Vagina (tissue), 2 donors: ENCODE results near the gene BCAS3. TPM values are rescaled to one million over a fixed set of nuclear protein-coding genes. Genes with fewer than 3 reads are reported as not detected.
"Not testable (repeated sequence)": the region's sequence is repeated elsewhere in the genome, so short reads cannot be mapped to it uniquely, and the experiment has no call there.

Experiments
- DNase-seq, 2 donors: peaks; one replicate each; pipeline ENCODE4 v3.0.0-alpha.2; 2017; ENCODE audit errors: extremely low spot score in 2 of 2
- H3K27ac ChIP-seq: fragments of 200-600 bp; sonication (generic); one replicate; pipeline ENCODE4 v1.5.1; 2019
- H3K27me3 ChIP-seq: fragments of 200-600 bp; sonication (generic); one replicate; pipeline ENCODE4 v1.5.1; 2019
- H3K36me3 ChIP-seq, 2 donors: fragments of 200-600 bp; sonication (generic); one replicate each; pipeline ENCODE4 v1.5.1; 2017 to 2019
- H3K4me1 ChIP-seq: fragments of 200-600 bp; sonication (generic); one replicate; pipeline ENCODE4 v1.5.1; 2019
- H3K4me3 ChIP-seq, 2 donors: fragments of 200-600 bp; sonication (generic); 1 replicate in 1 of 2; 2 replicates in 1 of 2; pipeline ENCODE4 v1.5.1; 2016 to 2019
- H3K9me3 ChIP-seq: fragments of 200-600 bp; sonication (generic); one replicate; pipeline ENCODE4 v1.5.1; 2019
- POLR2A ChIP-seq, 2 donors: fragments of 450-650 bp; IDR thresholded peaks; one replicate each; pipeline ENCODE4 v1.6.1; 2017; ENCODE audit warnings: antibody characterized with exemption in 2 of 2, mild to moderate bottlenecking in 2 of 2, moderate library complexity in 2 of 2
- POLR2AphosphoS5 ChIP-seq, 2 donors: sonication (generic); formaldehyde crosslinking; IDR thresholded peaks; one replicate each; pipeline ENCODE4 v1.9.0; 2017; ENCODE audit warnings: antibody characterized with exemption in 2 of 2, mild to moderate bottlenecking in 2 of 2, low read depth in 1 of 2; ENCODE audit not compliant: insufficient read depth in 1 of 2
- intact Hi-C: fragments of 100-400 bp; cut with DNase I; formaldehyde crosslinking; loops from one replicate; pipeline ENCODE4 v1.15.1; 2023
- total RNA-seq: library from RNA; depleted of rRNA; stranded (reverse); fragments of >200 nt; gene quantifications from one replicate; pipeline ENCODE4 v1.2.3, GENCODE V29; 2016
- TF ChIP-seq, protein P1 (sequence below), 3 experiments: fragments of 450-650 bp in 2 of 3; fragments of 200-600 bp in 1 of 3; sonication (generic) in 1 of 3; IDR thresholded peaks; one replicate each; pipeline ENCODE4 v1.5.1; 2017 to 2019; ENCODE audit warnings: antibody characterized with exemption in 3 of 3, mild to moderate bottlenecking in 2 of 3, moderate library complexity in 2 of 3

The BCAS3 gene
- total RNA-seq, 1 donor from 2014 or later: 33.1 TPM

DNA sequence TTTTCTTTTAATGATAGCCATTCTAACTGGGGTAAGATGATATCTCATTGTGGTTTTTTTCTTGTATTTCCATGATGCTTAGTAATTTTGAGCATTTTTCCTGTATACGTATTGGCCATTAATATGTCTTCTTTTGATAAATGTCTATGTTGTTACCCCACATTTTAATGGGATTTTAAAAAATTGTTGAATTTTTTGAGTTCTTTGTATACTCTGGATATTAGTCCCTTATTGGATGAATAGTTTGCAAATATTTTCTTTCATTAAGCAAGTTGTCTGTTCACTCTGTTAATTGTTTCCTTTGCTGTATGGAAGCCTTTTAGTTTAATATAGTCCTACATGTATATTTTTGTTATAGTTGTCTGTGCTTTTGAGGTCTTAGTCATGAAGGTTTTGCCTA lies 79.8 kb downstream of the BCAS3 start:
- intact Hi-C loops: no loop called here
- no peak for DNase-seq
- H3K36me3 ChIP-seq: peaks cover 0 to 10% of the 10 kb centered on the region in 2 donors

DNA sequence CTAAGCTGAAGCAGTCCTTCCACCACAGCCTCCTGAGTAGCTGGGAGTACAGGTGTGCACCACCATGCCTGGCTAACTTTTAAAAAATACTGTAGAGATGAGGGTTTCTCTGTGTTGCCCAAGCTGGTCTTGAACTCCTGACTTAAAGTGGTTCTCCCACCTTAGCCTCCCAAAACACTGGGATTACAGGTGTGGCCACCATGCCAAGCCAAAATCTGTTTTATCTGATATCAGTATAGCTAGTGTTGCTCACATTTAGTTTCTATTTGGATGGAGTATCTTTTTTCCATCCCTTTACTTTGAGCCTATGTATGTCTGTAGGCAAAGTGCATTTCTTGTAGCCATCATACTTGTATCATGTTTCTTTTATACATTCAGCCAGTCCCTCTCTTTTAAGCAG lies 82.1 kb downstream of the BCAS3 start:
- DNase-seq: no peak
- no peak overlapping the region for H3K4me3 ChIP-seq
- intact Hi-C loops: no loop called here
- no peak overlapping the region for H3K27ac ChIP-seq
- H3K9me3 ChIP-seq: peaks cover 12% of the 10 kb centered on the region
- no peaks in the 10 kb centered on the region for H3K4me1 ChIP-seq
- TF ChIP-seq, protein P1, sequence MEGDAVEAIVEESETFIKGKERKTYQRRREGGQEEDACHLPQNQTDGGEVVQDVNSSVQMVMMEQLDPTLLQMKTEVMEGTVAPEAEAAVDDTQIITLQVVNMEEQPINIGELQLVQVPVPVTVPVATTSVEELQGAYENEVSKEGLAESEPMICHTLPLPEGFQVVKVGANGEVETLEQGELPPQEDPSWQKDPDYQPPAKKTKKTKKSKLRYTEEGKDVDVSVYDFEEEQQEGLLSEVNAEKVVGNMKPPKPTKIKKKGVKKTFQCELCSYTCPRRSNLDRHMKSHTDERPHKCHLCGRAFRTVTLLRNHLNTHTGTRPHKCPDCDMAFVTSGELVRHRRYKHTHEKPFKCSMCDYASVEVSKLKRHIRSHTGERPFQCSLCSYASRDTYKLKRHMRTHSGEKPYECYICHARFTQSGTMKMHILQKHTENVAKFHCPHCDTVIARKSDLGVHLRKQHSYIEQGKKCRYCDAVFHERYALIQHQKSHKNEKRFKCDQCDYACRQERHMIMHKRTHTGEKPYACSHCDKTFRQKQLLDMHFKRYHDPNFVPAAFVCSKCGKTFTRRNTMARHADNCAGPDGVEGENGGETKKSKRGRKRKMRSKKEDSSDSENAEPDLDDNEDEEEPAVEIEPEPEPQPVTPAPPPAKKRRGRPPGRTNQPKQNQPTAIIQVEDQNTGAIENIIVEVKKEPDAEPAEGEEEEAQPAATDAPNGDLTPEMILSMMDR (IDR thresholded peaks at IDR 0.05): no peak
- TF ChIP-seq POLR2AphosphoS5 (IDR thresholded peaks at IDR 0.05; ENCODE audit: insufficient read depth in 1 of 2, low read depth in 1 of 2) (no peak), POLR2A (IDR thresholded peaks at IDR 0.05) (no peak)
- H3K36me3 ChIP-seq: peaks cover 0 to 10% of the 10 kb centered on the region in 2 donors
- H3K27me3 ChIP-seq: no peaks in the 10 kb centered on the region

More for the DNA sequence above, 79.8 kb downstream of the BCAS3 start:
- Histone ChIP-seq H3K27me3 (no peaks in the 10 kb centered on the region), H3K9me3 (peaks cover 12% of the 10 kb centered on the region), H3K4me3 (no peak overlapping the region), H3K27ac (no peak overlapping the region), H3K4me1 (no peaks in the 10 kb centered on the region)
- TF ChIP-seq, protein P1 (IDR thresholded peaks at IDR 0.05): no peak
- TF ChIP-seq POLR2A (IDR thresholded peaks at IDR 0.05) (no peak), POLR2AphosphoS5 (IDR thresholded peaks at IDR 0.05; ENCODE audit: insufficient read depth in 1 of 2, low read depth in 1 of 2) (no peak)

DNA sequence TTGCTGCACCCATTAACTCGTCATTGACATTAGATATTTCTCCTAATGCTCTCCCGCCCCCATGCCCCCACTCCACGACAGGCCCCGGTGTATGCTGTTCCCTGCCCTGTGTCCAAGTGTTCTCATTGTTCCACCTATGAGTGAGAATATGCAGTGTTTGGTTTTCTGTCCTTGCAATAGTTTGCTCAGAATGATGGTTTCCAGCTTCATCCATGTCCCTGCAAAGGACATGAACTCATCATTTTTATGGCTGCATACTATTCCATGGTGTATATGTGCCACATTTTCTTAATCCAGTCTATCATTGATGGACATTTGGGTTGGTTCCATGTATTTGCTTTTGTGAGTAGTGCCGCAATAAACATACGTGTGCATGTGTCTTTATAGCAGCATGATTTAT lies 83.7 kb downstream of the BCAS3 start:
- H3K9me3 ChIP-seq: peaks cover 12% of the 10 kb centered on the region
- DNase-seq, H3K4me3 ChIP-seq, H3K27ac ChIP-seq, H3K27me3 ChIP-seq, intact Hi-C loops, H3K4me1 ChIP-seq, H3K36me3 ChIP-seq: not testable (repeated sequence)

DNA sequence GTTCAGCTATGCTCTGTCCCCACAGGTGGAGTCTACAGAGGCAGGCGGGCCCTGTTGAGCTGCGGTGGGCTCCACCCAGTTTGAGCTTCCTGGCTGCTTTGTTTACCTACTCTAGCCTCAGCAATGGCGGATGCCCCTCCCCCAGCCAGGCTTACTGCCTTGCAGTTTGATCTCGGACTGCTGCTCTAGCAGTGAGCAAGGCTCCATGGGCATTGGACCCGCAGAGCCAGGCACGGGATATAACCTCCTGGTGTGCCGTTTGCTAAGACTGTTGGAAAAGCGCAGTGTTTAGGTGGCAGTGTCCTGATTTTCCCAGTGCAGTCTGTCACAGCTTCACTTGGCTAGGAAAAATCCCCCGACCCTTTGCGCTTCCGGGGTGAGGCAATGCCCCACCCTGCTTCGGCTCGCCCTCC lies 89.1 kb downstream of the BCAS3 start:
- no peak for DNase-seq
- Histone ChIP-seq H3K27me3 (no peaks in the 10 kb centered on the region), H3K4me1 (no peaks in the 10 kb centered on the region), H3K36me3 (no peaks in the 10 kb centered on the region), H3K9me3 (no peaks in the 10 kb centered on the region), H3K27ac (no peak overlapping the region), H3K4me3 (no peak overlapping the region)
- TF ChIP-seq POLR2A (IDR thresholded peaks at IDR 0.05) (no peak), POLR2AphosphoS5 (IDR thresholded peaks at IDR 0.05; ENCODE audit: insufficient read depth in 1 of 2, low read depth in 1 of 2) (no peak)
- TF ChIP-seq, protein P1 (IDR thresholded peaks at IDR 0.05): no peak
- intact Hi-C loops: no loop called here

DNA sequence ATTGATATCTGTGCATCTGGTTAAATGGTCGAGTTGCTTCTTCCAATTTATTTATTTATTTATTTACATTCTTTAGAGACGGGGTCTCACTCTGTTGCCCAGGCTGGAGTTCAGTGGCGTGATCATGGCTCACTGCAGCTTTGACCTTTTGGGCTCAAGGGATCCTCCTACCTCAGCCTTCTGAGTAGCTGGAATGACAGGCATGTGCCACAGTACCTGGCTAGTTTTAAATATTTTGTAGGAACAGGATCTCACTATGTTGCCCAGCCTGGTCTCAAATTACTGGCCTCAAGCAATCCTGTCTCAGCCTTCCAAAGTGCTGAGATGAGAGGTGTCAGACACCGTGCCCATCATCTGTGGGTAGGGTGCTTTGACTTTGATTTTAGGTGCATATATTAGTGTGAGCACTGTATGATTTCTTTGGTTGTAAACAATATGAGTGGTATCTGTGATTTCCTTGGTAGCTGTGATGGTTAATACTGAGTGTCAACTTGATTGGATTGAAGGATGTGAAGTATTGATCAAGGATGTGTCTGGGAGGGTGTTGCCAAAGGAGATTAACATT lies 90.2 kb downstream of the BCAS3 start:
- Histone ChIP-seq H3K4me3 (no peak overlapping the region), H3K9me3 (no peaks in the 10 kb centered on the region), H3K27ac (no peak overlapping the region), H3K4me1 (no peaks in the 10 kb centered on the region), H3K27me3 (no peaks in the 10 kb centered on the region), H3K36me3 (no peaks in the 10 kb centered on the region)
- TF ChIP-seq, protein P1 (IDR thresholded peaks at IDR 0.05): no peak
- TF ChIP-seq POLR2A (IDR thresholded peaks at IDR 0.05) (no peak), POLR2AphosphoS5 (IDR thresholded peaks at IDR 0.05; ENCODE audit: insufficient read depth in 1 of 2, low read depth in 1 of 2) (no peak)
- no peak for DNase-seq
- intact Hi-C loops: no loop called here
